Spleen (tissue), 11 donors: Measurements from ENCODE around the gene ST6GALNAC3. TPM values are rescaled to one million over a fixed set of nuclear protein-coding genes. Genes with fewer than 3 reads are reported as not detected.

Source experiments
- DNase-seq: peaks from one replicate; pipeline ENCODE4 v3.0.0-alpha.2; 2020
- H3K27ac ChIP-seq, 8 donors: fragments of 200-600 bp; sonication (generic) in 7 of 8; 1 replicate in 4 of 8; 2 replicates in 4 of 8; pipeline versions ENCODE4 v1.5.0 to v1.8.0; 2016 to 2021; ENCODE audit warnings: inconsistent platforms in 4 of 8, mild to moderate bottlenecking in 4 of 8, moderate library complexity in 1 of 8
- H3K27me3 ChIP-seq, 7 donors: fragments of 200-600 bp; sonication (generic) in 6 of 7; replicated peaks in 1 of 7; 1 replicate in 4 of 7; 2 replicates in 3 of 7; pipeline versions ENCODE4 v1.5.0 to v1.8.0; 2016 to 2021; ENCODE audit warnings: inconsistent platforms in 3 of 7, mild to moderate bottlenecking in 1 of 7
- H3K36me3 ChIP-seq, 6 donors: fragments of 200-600 bp; sonication (generic) in 5 of 6; 1 replicate in 4 of 6; 2 replicates in 2 of 6; pipeline versions ENCODE4 v1.5.0 to v1.8.0; 2016 to 2021; ENCODE audit warnings: inconsistent platforms in 2 of 6
- H3K4me1 ChIP-seq, 6 donors: fragments of 200-600 bp; sonication (generic) in 5 of 6; 1 replicate in 3 of 6; 2 replicates in 3 of 6; pipeline versions ENCODE4 v1.5.0 to v1.8.0; 2016 to 2021; ENCODE audit warnings: inconsistent platforms in 3 of 6
- H3K4me3 ChIP-seq, 8 donors: fragments of 200-600 bp; sonication (generic) in 7 of 8; 1 replicate in 4 of 8; 2 replicates in 4 of 8; pipeline versions ENCODE4 v1.5.0 to v1.8.0; 2016 to 2021; ENCODE audit warnings: inconsistent platforms in 4 of 8, mild to moderate bottlenecking in 4 of 8, moderate library complexity in 2 of 8
- H3K9me3 ChIP-seq, 8 donors: fragments of 200-600 bp; sonication (generic) in 7 of 8; 1 replicate in 4 of 8; 2 replicates in 4 of 8; pipeline versions ENCODE4 v1.5.0 to v1.8.0; 2016 to 2021; ENCODE audit warnings: inconsistent platforms in 4 of 8
- CTCF ChIP-seq, 11 experiments: fragments of 200-600 bp in 7 of 11; fragments of 450-650 bp in 4 of 11; sonication (generic) in 4 of 11; IDR thresholded peaks in 8 of 11; conservative IDR thresholded peaks in 3 of 11; 1 replicate in 7 of 11; 2 replicates in 4 of 11; pipeline versions ENCODE4 v1.4.0 to v1.8.0; 2016 to 2021; ENCODE audit warnings: antibody characterized with exemption in 11 of 11, inconsistent platforms in 4 of 11, mild to moderate bottlenecking in 1 of 11
- POLR2A ChIP-seq, 3 donors: fragments of 450-650 bp; IDR thresholded peaks; one replicate each; pipeline ENCODE4 v1.5.1; 2017; ENCODE audit warnings: antibody characterized with exemption in 3 of 3, mild to moderate bottlenecking in 1 of 3
- POLR2AphosphoS5 ChIP-seq, 3 donors: sonication (generic); formaldehyde crosslinking; IDR thresholded peaks; one replicate each; pipeline ENCODE4 v1.5.1; 2017; ENCODE audit warnings: antibody characterized with exemption in 3 of 3
- WGBS, 5 donors: extraction: QIAGEN DNeasy Blood & Tissue Kit in 3 of 5; methylation state at CpG; one replicate each; pipeline versions ENCODE4 v1.1.5 to v1.1.7; 2013 to 2018; 5-methylcytosine and 5-hydroxymethylcytosine counted together
- intact Hi-C: fragments of 100-400 bp; cut with DNase I; formaldehyde crosslinking; loops from one replicate; pipeline ENCODE4 v1.15.0; 2023; ENCODE audit warnings: low total_unique reads
- polyA plus RNA-seq, 3 donors: library from polyadenylated mRNA; stranded (reverse); fragments of 200-250 nt; gene quantifications; one replicate each; pipeline ENCODE4 v1.2.1, GENCODE V29; 2013
- total RNA-seq, 7 donors: library from RNA; depleted of rRNA in 3 of 7; stranded (reverse); fragments of >200 nt in 3 of 7; fragmentation: NEBNext Ultra II Directional in 4 of 7; extraction: Animal tissue kit (Norgen Biotek cat#: 25700) in 4 of 7; gene quantifications; one replicate each; pipeline versions ENCODE4 v1.1.0 to v1.2.1, GENCODE V29; 2016 to 2021
- donor health status: healthy with polysubstance abuse.
- donor health status: DM: no; HTN: no; CAD: no; lungs with moderate emphysema.
- donor health status: DM: no; HTN: no; CAD: no.
- donor health status: Bipolar disorder and iron deficiency.
- donor health status: healthy.
- donor health status: DM: no; HTN: no; CAD: no.
- donor health status: DM: yes; HTN: yes; CAD: no.

The ST6GALNAC3 gene
- total and polyA plus RNA-seq, 10 donors: 0.93 to 24.7 (median 10.1) TPM

GRCh38 chr1:76503100-76503499, 428.6 kb downstream of the ST6GALNAC3 start:
- no peaks in the 10 kb centered on the region for H3K27me3 ChIP-seq
- WGBS, 5 donors: 84 to 94% (median 92%) methylated on average over 3 of the region's 3 CpGs
- no peak overlapping the region for H3K4me3 ChIP-seq
- peaks cover 0 to 12% (median 0%) of the 10 kb centered on the region in 6 donors for H3K4me1 ChIP-seq
- no peaks in the 10 kb centered on the region for H3K36me3 ChIP-seq
- TF ChIP-seq POLR2A (IDR thresholded peaks at IDR 0.05) (no peak), POLR2AphosphoS5 (IDR thresholded peaks at IDR 0.05) (no peak), CTCF (IDR thresholded peaks at IDR 0.05 in 8 of 11, conservative IDR thresholded peaks at IDR 0.05 in 3 of 11) (no peak)
- DNase-seq: no peak
- H3K27ac ChIP-seq: no peak overlapping the region
- no peaks in the 10 kb centered on the region for H3K9me3 ChIP-seq
- intact Hi-C loops: no loop called here

- no peak for DNase-seq
- 21 to 50% (median 36%) methylated on average over 2 of the region's 2 CpGs for WGBS, 5 donors
- no peak overlapping the region for H3K27ac ChIP-seq
- H3K27me3 ChIP-seq: no peaks in the 10 kb centered on the region
- no peak for TF ChIP-seq CTCF (IDR thresholded peaks at IDR 0.05 in 8 of 11, conservative IDR thresholded peaks at IDR 0.05 in 3 of 11)
- H3K9me3 ChIP-seq: no peaks in the 10 kb centered on the region
- H3K4me3 ChIP-seq: no peak overlapping the region
- peaks cover 0 to 12% (median 0%) of the 10 kb centered on the region in 6 donors for H3K4me1 ChIP-seq
- H3K36me3 ChIP-seq: no peaks in the 10 kb centered on the region
- intact Hi-C loops: no loop called here
These were observed 429.2 kb downstream of the ST6GALNAC3 start for GRCh38 chr1:76503736-76504135.

GRCh38 chr1:76507376-76507775, 432.8 kb downstream of the ST6GALNAC3 start:
- H3K27me3 ChIP-seq: no peaks in the 10 kb centered on the region
- no peak for TF ChIP-seq POLR2AphosphoS5 (IDR thresholded peaks at IDR 0.05)
- no peak for TF ChIP-seq CTCF (IDR thresholded peaks at IDR 0.05 in 8 of 11, conservative IDR thresholded peaks at IDR 0.05 in 3 of 11)
- TF ChIP-seq POLR2A (IDR thresholded peaks at IDR 0.05): no peak
- no peaks in the 10 kb centered on the region for H3K36me3 ChIP-seq
- 94 to 97% (median 95%) methylated on average over 3 of the region's 3 CpGs for WGBS, 5 donors
- intact Hi-C loops: no loop called here
- H3K4me3 ChIP-seq: no peak overlapping the region
- H3K27ac ChIP-seq: no peak overlapping the region
- H3K4me1 ChIP-seq: no peaks in the 10 kb centered on the region
- no peak for DNase-seq
- no peaks in the 10 kb centered on the region for H3K9me3 ChIP-seq

GRCh38 chr1:76508871-76509270, 434.3 kb downstream of the ST6GALNAC3 start:
- Histone ChIP-seq H3K9me3 (no peaks in the 10 kb centered on the region), H3K36me3 (no peaks in the 10 kb centered on the region), H3K27ac (no peak overlapping the region), H3K4me3 (no peak overlapping the region), H3K4me1 (no peaks in the 10 kb centered on the region), H3K27me3 (no peaks in the 10 kb centered on the region)
- no peak for DNase-seq
- intact Hi-C loops: no loop called here
- WGBS, 5 donors: 92 to 96% (median 95%) methylated on average over 3 of the region's 3 CpGs
- TF ChIP-seq POLR2A (IDR thresholded peaks at IDR 0.05) (no peak), CTCF (IDR thresholded peaks at IDR 0.05 in 8 of 11, conservative IDR thresholded peaks at IDR 0.05 in 3 of 11) (no peak), POLR2AphosphoS5 (IDR thresholded peaks at IDR 0.05) (no peak)
